Parathyroid adenoma (tissue), 2 donors: ENCODE measurements around the gene CEACAM5.
A peak's percentile ranks its signal among the peaks of the same experiment; 100 is the strongest.
"Not testable (repeated sequence)": the region's sequence is repeated elsewhere in the genome, so short reads cannot be mapped to it uniquely, and the experiment has no call there.

Experiments
- H2AFZ ChIP-seq: fragments of 300-600 bp; sonication (generic); one replicate; pipeline ENCODE4 v1.7.0; 2017; ENCODE audit warnings: antibody characterized with exemption, mild to moderate bottlenecking
- H3K27ac ChIP-seq: fragments of 300-600 bp; sonication (generic); one replicate; pipeline ENCODE4 v1.7.0; 2017
- H3K27me3 ChIP-seq: fragments of 300-600 bp; sonication (generic); one replicate; pipeline ENCODE4 v1.7.0; 2017; ENCODE audit warnings: low read length; ENCODE audit not compliant: control insufficient read depth, insufficient read depth
- H3K36me3 ChIP-seq: fragments of 300-600 bp; sonication (generic); one replicate; pipeline ENCODE4 v1.7.0; 2017; ENCODE audit warnings: low read length; ENCODE audit not compliant: control insufficient read depth, insufficient read depth
- H3K4me1 ChIP-seq: fragments of 300-600 bp; sonication (generic); one replicate; pipeline ENCODE4 v1.7.0; 2017; ENCODE audit warnings: control low read depth
- H3K4me2 ChIP-seq: fragments of 300-600 bp; sonication (generic); one replicate; pipeline ENCODE4 v1.7.0; 2017; ENCODE audit warnings: low read length
- H3K4me3 ChIP-seq: fragments of 300-600 bp; sonication (generic); one replicate; pipeline ENCODE4 v1.7.0; 2017; ENCODE audit warnings: low read depth, low read length
- H3K79me2 ChIP-seq: fragments of 300-600 bp; sonication (generic); one replicate; pipeline ENCODE4 v1.7.0; 2017; ENCODE audit warnings: control low read depth
- H3K9ac ChIP-seq: fragments of 300-600 bp; sonication (generic); one replicate; pipeline ENCODE4 v1.7.0; 2017; ENCODE audit warnings: mild to moderate bottlenecking
- H3K9me3 ChIP-seq: fragments of 300-600 bp; sonication (generic); one replicate; pipeline ENCODE4 v1.7.0; 2017; ENCODE audit warnings: low read length; ENCODE audit not compliant: control insufficient read depth
- TF ChIP-seq, protein P1 (sequence below): fragments of 300-600 bp; sonication (generic); IDR thresholded peaks from one replicate; pipeline ENCODE4 v1.7.0; 2017; ENCODE audit warnings: antibody characterized with exemption, mild to moderate bottlenecking
- donor health status: primary hyperparathyroidism.

The CEACAM5 gene

DNA sequence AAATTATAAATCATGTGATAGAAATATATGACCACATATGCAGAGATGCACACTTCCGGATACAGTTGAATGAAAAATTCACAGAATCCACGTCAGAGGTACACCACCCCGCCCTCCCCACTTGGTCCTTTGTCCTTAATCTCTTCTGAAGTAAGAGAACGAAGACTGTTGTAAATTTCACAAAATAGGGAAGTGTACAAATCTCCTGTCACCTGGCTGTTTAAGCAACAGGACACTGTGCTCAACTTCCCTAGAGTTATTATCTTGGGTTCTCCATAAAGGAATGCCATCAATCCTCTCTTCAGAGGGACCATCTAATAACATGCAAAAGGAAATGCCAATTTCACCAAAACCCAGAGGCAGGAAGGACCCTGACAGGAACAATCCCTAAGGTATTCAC is 36.4 kb downstream of the CEACAM5 start:
- Histone ChIP-seq H3K4me2 (no peak overlapping the region), H3K27ac (no peak overlapping the region), H3K9ac (no peak overlapping the region), H3K4me1 (no peaks in the 10 kb centered on the region), H3K36me3 (no peaks in the 10 kb centered on the region), H3K9me3 (no peaks in the 10 kb centered on the region), H3K4me3 (no peak overlapping the region), H2AFZ (no peak overlapping the region), H3K79me2 (no peaks in the 10 kb centered on the region), H3K27me3 (no peaks in the 10 kb centered on the region)
- TF ChIP-seq, protein P1, sequence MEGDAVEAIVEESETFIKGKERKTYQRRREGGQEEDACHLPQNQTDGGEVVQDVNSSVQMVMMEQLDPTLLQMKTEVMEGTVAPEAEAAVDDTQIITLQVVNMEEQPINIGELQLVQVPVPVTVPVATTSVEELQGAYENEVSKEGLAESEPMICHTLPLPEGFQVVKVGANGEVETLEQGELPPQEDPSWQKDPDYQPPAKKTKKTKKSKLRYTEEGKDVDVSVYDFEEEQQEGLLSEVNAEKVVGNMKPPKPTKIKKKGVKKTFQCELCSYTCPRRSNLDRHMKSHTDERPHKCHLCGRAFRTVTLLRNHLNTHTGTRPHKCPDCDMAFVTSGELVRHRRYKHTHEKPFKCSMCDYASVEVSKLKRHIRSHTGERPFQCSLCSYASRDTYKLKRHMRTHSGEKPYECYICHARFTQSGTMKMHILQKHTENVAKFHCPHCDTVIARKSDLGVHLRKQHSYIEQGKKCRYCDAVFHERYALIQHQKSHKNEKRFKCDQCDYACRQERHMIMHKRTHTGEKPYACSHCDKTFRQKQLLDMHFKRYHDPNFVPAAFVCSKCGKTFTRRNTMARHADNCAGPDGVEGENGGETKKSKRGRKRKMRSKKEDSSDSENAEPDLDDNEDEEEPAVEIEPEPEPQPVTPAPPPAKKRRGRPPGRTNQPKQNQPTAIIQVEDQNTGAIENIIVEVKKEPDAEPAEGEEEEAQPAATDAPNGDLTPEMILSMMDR = no peak

DNA sequence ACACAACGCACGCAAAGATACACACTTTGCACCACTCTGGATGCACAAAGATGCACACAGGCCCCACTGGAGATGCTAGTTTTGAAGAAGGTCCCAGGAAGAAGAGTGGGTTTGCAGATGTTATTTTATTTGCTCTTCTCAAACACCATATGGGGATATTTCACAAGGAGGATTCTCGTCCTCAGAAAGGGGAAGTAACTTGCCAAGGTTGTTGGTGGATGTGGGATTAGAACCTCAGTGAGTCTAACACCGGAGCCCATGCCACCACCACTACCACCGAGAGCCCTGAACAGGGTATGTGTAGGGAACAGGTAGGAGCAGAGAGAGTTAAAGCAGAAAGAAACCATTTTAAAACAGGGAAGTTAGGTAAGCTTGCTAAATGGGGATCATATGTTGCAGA is 37.3 kb downstream of the CEACAM5 start:
- H3K9ac ChIP-seq = no peak overlapping the region
- H3K4me1 ChIP-seq = no peaks in the 10 kb centered on the region
- H3K4me2 ChIP-seq = no peak overlapping the region
- H3K27me3 ChIP-seq = no peaks in the 10 kb centered on the region
- no peak overlapping the region for H2AFZ ChIP-seq
- no peak overlapping the region for H3K4me3 ChIP-seq
- no peak overlapping the region for H3K27ac ChIP-seq
- no peaks in the 10 kb centered on the region for H3K79me2 ChIP-seq
- TF ChIP-seq, protein P1 = no peak
- H3K9me3 ChIP-seq = no peaks in the 10 kb centered on the region
- H3K36me3 ChIP-seq = no peaks in the 10 kb centered on the region

- H3K9ac ChIP-seq = no peak overlapping the region
- no peaks in the 10 kb centered on the region for H3K4me1 ChIP-seq
- no peaks in the 10 kb centered on the region for H3K9me3 ChIP-seq
- H3K36me3 ChIP-seq = no peaks in the 10 kb centered on the region
- H3K4me3 ChIP-seq = no peak overlapping the region
- no peak overlapping the region for H3K4me2 ChIP-seq
- H3K27me3 ChIP-seq = no peaks in the 10 kb centered on the region
- no peak overlapping the region for H2AFZ ChIP-seq
- no peaks in the 10 kb centered on the region for H3K79me2 ChIP-seq
- TF ChIP-seq, protein P1 = peak; percentile 68
- H3K27ac ChIP-seq = no peak overlapping the region
These were observed 38.3 kb downstream of the CEACAM5 start for GRCh38 chr19:41746593-41747227.

- Histone ChIP-seq H3K4me1 (no peaks in the 10 kb centered on the region), H3K9ac (no peak overlapping the region)
These were observed 39.6 kb downstream of the CEACAM5 start for GRCh38 chr19:41748012-41748411.

DNA sequence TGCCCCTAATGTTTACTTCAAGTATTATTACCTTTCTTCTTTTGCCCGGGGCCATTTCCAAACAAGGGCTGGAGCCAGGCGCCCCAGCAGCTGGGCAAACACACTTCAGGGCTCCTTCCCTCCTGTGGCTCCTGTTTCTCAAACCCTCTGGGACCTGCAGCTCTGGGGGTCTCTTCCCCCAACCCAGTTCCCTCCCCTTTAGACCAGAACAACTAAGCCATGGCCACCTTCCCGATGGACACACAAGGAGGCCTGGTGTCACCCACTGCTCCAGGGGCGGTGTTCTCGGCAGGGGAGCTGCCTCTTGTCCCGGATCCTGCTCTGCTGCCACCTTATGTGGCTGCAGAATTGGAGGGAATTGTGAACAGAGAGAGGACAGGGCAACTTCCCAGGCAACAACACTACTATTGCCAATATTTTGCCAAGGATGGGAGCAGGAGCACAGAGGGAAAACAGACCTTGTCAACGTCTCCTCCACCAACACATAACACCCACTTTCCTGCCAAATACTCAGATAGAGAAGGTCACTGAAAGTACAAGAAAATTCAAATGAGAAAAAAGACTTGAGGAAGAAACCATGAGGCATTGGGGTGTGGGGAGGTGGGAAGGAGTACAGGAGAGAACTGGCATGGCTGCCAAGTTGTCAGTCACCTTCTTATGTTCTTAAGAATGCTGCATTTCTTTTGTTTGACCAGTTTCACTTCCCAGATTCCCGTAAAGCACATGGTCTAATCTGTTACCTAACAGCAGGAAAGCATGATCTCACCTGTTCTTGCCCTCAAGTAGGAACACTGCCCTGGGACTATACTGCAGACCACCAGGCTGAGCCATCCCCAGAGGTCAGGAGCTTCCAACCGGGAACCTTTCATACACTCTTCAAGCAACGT is 42.1 kb downstream of the CEACAM5 start:
- H3K9me3 ChIP-seq, H3K36me3 ChIP-seq, H3K9ac ChIP-seq, H3K4me1 ChIP-seq, H3K79me2 ChIP-seq, H3K27me3 ChIP-seq, H3K27ac ChIP-seq, H3K4me2 ChIP-seq, H2AFZ ChIP-seq, H3K4me3 ChIP-seq: not testable (repeated sequence)

More at GRCh38 chr19:41748012-41748411, 39.6 kb downstream of the CEACAM5 start:
- no peak overlapping the region for H2AFZ ChIP-seq
- H3K4me2 ChIP-seq = no peak overlapping the region
- H3K79me2 ChIP-seq = no peaks in the 10 kb centered on the region
- no peak overlapping the region for H3K4me3 ChIP-seq
- no peaks in the 10 kb centered on the region for H3K36me3 ChIP-seq
- H3K27me3 ChIP-seq = no peaks in the 10 kb centered on the region
- TF ChIP-seq, protein P1 = no peak
- H3K9me3 ChIP-seq = no peaks in the 10 kb centered on the region
- H3K27ac ChIP-seq = no peak overlapping the region
